Measurements from ENCODE around the gene ARMC8.

The ARMC8 gene

DNA sequence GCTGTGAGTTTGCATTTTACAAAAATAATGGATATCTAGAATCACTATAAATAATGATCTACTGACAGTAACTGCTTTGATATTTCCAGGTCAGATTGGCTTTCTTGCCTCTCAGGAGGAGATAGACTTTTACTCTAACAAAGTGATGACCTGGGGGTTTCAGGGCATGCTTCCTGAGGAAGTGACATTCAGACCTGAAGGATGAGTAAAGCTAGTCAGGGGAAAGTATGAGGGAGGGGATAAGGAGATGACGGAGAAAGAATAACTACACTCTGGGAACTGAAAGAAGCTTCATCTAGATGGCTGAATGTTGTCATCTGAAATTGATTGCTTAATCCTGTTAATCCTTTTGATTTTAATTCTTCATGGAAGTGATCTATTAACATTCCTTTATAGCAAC lies 32.2 kb downstream of the ARMC8 start:
- no peak overlapping the region for H3K9ac ChIP-seq (ENCODE audit: low read depth in 1 of 2, low read length in 2 of 2)
- H3K9me3 ChIP-seq (ENCODE audit: control insufficient read depth in 1 of 2, low read length in 2 of 2), result no peaks in the 10 kb centered on the region
- peaks cover 10% of the 10 kb centered on the region in 2 donors for H3K36me3 ChIP-seq (ENCODE audit: control insufficient read depth in 1 of 2, insufficient read depth in 2 of 2, low read length in 2 of 2)
- no peak overlapping the region for H3K27ac ChIP-seq (ENCODE audit: low read depth, low read length)
- no peaks in the 10 kb centered on the region for H3K27me3 ChIP-seq (ENCODE audit: control insufficient read depth in 1 of 2, insufficient read depth in 2 of 2, low read length in 2 of 2)
- H3K4me3 ChIP-seq (ENCODE audit: low read depth in 1 of 2, low read length in 2 of 2), result no peak overlapping the region
- peaks cover 0 to 5% of the 10 kb centered on the region in 2 donors for H3K4me1 ChIP-seq (ENCODE audit: control insufficient read depth in 1 of 2, insufficient read depth in 2 of 2, low read length in 2 of 2)

DNA sequence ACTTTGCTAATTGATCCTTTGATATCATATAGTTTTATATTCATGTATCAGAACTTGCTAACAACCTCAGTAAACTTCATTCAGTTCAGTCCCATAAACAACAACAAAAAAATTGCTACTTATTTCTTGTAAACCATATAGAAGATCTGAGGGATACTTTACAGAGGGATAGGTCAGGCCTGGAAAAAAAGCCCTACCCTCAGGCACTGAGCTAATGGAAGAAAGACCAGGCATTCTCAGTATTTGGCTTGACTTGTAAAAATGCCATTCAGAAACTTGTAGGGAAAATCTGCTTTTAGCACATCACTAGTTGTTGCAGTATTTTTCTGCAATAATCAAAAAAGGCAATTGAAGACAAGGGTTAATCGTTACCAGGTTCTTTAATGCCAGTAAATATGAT lies 33.1 kb downstream of the ARMC8 start:
- Histone ChIP-seq H3K27ac (ENCODE audit: low read depth, low read length) (no peak overlapping the region), H3K36me3 (ENCODE audit: control insufficient read depth in 1 of 2, insufficient read depth in 2 of 2, low read length in 2 of 2) (peaks cover 10 to 19% of the 10 kb centered on the region in 2 donors), H3K4me3 (ENCODE audit: low read depth in 1 of 2, low read length in 2 of 2) (no peak overlapping the region), H3K27me3 (ENCODE audit: control insufficient read depth in 1 of 2, insufficient read depth in 2 of 2, low read length in 2 of 2) (no peaks in the 10 kb centered on the region), H3K4me1 (ENCODE audit: control insufficient read depth in 1 of 2, insufficient read depth in 2 of 2, low read length in 2 of 2) (peaks cover 0 to 5% of the 10 kb centered on the region in 2 donors), H3K9ac (ENCODE audit: low read depth in 1 of 2, low read length in 2 of 2) (no peak overlapping the region), H3K9me3 (ENCODE audit: control insufficient read depth in 1 of 2, low read length in 2 of 2) (no peaks in the 10 kb centered on the region)

DNA sequence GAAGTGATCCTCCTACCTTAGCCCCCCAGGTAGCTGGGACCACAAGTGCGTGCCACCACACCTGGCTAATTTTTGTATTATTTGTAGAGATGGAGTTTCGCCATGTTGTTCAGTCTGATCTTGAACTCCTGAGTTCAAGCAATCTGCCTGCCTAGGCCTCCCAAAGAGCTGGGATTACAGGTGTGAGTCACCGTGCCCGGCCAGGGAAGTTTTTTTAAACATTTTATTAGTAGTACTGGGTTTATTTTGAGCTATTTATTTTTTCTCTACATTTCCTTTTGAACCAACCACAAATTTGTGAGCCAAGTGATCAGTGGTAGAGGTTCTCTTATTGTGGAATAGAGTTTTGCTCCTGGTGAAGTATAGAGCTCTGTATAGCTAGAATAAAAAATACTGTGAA lies 33.7 kb downstream of the ARMC8 start:
- Histone ChIP-seq H3K9ac (ENCODE audit: low read depth in 1 of 2, low read length in 2 of 2) (no peak overlapping the region), H3K9me3 (ENCODE audit: control insufficient read depth in 1 of 2, low read length in 2 of 2) (no peaks in the 10 kb centered on the region), H3K36me3 (ENCODE audit: control insufficient read depth in 1 of 2, insufficient read depth in 2 of 2, low read length in 2 of 2) (peaks cover 13 to 24% of the 10 kb centered on the region in 2 donors), H3K27me3 (ENCODE audit: control insufficient read depth in 1 of 2, insufficient read depth in 2 of 2, low read length in 2 of 2) (no peaks in the 10 kb centered on the region), H3K4me3 (ENCODE audit: low read depth in 1 of 2, low read length in 2 of 2) (no peak overlapping the region), H3K4me1 (ENCODE audit: control insufficient read depth in 1 of 2, insufficient read depth in 2 of 2, low read length in 2 of 2) (peaks cover 0 to 5% of the 10 kb centered on the region in 2 donors), H3K27ac (ENCODE audit: low read depth, low read length) (no peak overlapping the region)

DNA sequence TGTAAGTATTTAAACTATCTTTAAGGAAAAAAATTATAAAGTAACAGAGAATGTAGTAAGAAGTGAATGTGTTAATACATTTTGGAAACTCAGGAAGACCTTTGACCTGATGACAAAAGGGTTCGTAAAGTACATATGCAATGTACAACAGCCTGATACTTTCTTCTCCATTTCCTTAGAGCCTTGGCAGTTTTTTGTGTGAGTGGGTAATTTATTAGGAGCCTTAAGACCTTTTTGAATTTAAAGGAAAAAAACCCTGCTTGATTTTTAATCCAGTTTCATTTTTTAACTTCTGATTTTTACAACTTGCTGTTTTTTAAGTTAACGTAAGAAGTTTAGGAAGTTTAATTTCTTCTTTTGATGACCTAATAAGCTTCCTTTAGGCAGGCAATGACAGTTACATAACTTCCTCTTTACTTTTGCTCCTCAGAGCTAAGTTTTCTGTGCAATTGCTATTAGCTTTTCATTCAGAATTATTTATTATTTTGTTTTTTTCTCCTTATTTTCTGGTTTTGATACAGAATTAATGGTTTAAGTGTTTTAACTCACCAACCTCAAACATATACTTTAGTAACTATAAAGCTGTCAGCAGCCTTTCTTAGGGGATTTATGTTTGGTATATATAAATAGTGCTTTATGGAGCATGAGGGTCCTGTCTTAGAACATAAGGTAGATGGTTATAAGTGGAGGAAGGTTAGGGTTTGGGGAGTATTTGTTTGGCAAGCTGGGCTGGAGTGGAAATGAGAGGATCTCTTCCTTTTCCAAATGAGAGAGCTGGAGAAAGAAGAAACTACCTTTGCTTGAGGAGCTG lies 35.2 kb downstream of the ARMC8 start:
- Histone ChIP-seq H3K4me3 (ENCODE audit: low read depth in 1 of 2, low read length in 2 of 2) (no peak overlapping the region), H3K36me3 (ENCODE audit: control insufficient read depth in 1 of 2, insufficient read depth in 2 of 2, low read length in 2 of 2) (peaks cover 16 to 38% of the 10 kb centered on the region in 2 donors), H3K9ac (ENCODE audit: low read depth in 1 of 2, low read length in 2 of 2) (no peak overlapping the region), H3K9me3 (ENCODE audit: control insufficient read depth in 1 of 2, low read length in 2 of 2) (no peaks in the 10 kb centered on the region), H3K27me3 (ENCODE audit: control insufficient read depth in 1 of 2, insufficient read depth in 2 of 2, low read length in 2 of 2) (no peaks in the 10 kb centered on the region), H3K27ac (ENCODE audit: low read depth, low read length) (no peak overlapping the region), H3K4me1 (ENCODE audit: control insufficient read depth in 1 of 2, insufficient read depth in 2 of 2, low read length in 2 of 2) (peaks cover 0 to 5% of the 10 kb centered on the region in 2 donors)

DNA sequence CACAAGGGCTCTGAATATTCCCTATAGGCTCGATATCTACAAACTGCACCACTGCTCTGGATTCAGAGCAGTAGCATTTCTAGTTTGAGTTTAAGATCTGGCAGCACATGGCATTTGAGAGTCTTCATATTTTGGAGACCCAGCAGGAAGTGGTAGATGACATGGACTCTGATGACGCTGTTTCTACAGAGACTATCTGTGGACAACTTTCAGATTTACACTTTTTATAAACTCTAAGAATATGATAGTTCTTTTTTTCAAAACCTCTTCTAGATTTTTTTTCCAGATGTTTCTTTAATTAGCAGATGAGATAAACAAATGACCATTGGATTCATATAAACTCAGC lies 35.8 kb downstream of the ARMC8 start:
- Histone ChIP-seq H3K36me3 (ENCODE audit: control insufficient read depth in 1 of 2, insufficient read depth in 2 of 2, low read length in 2 of 2) (peaks cover 13 to 39% of the 10 kb centered on the region in 2 donors), H3K4me3 (ENCODE audit: low read depth in 1 of 2, low read length in 2 of 2) (no peak overlapping the region), H3K27me3 (ENCODE audit: control insufficient read depth in 1 of 2, insufficient read depth in 2 of 2, low read length in 2 of 2) (no peaks in the 10 kb centered on the region), H3K9ac (ENCODE audit: low read depth in 1 of 2, low read length in 2 of 2) (no peak overlapping the region), H3K27ac (ENCODE audit: low read depth, low read length) (no peak overlapping the region), H3K9me3 (ENCODE audit: control insufficient read depth in 1 of 2, low read length in 2 of 2) (no peaks in the 10 kb centered on the region), H3K4me1 (ENCODE audit: control insufficient read depth in 1 of 2, insufficient read depth in 2 of 2, low read length in 2 of 2) (no peaks in the 10 kb centered on the region)

DNA sequence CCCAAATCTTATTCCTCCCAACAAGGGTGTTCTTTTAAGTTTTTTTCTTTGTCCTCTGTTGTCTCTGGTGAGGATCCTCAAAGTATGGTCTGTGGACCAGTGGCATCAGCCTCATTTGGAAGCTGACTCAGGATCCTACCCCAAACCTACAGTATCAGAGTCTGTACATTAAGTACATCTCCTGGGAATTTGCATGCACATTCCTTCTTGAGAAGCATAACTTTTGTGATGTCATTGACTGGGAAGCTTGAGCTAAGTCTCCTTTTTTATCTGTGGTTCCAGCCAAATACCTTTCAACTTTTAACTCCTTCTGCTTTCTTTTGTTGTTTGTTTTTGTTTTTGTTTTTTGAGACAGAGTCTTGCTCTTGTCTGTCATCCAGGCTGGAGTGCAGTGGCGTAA lies 40.5 kb downstream of the ARMC8 start:
- no peaks in the 10 kb centered on the region for H3K4me1 ChIP-seq (ENCODE audit: control insufficient read depth in 1 of 2, insufficient read depth in 2 of 2, low read length in 2 of 2)
- no peaks in the 10 kb centered on the region for H3K9me3 ChIP-seq (ENCODE audit: control insufficient read depth in 1 of 2, low read length in 2 of 2)
- H3K4me3 ChIP-seq (ENCODE audit: low read depth in 1 of 2, low read length in 2 of 2), result no peak overlapping the region
- H3K36me3 ChIP-seq (ENCODE audit: control insufficient read depth in 1 of 2, insufficient read depth in 2 of 2, low read length in 2 of 2), result peaks cover 12 to 72% of the 10 kb centered on the region in 2 donors
- no peaks in the 10 kb centered on the region for H3K27me3 ChIP-seq (ENCODE audit: control insufficient read depth in 1 of 2, insufficient read depth in 2 of 2, low read length in 2 of 2)
- no peak overlapping the region for H3K9ac ChIP-seq (ENCODE audit: low read depth in 1 of 2, low read length in 2 of 2)
- H3K27ac ChIP-seq (ENCODE audit: low read depth, low read length), result no peak overlapping the region

DNA sequence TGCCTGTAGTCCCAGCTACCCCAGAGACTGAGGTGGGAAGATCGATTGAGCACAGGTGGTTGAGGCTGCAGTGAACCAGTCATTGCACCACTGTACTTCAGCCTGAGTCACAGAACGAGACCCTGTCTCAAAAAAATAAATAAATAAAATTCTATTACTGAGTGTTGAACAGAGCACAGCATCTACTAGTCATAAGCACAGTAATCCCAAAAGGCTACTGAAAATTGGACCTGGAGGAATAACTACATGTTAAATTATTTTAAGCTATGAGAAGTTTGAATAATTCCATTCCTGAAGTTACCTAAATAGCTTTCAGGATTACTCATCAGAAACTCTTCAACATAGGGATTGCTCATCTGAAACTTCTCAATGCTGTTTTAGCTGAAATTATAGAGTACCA lies 43.4 kb downstream of the ARMC8 start:
- H3K9me3 ChIP-seq (ENCODE audit: control insufficient read depth in 1 of 2, low read length in 2 of 2), result no peaks in the 10 kb centered on the region
- no peak overlapping the region for H3K4me3 ChIP-seq (ENCODE audit: low read depth in 1 of 2, low read length in 2 of 2)
- H3K9ac ChIP-seq (ENCODE audit: low read depth in 1 of 2, low read length in 2 of 2), result no peak overlapping the region
- no peaks in the 10 kb centered on the region for H3K4me1 ChIP-seq (ENCODE audit: control insufficient read depth in 1 of 2, insufficient read depth in 2 of 2, low read length in 2 of 2)
- H3K27me3 ChIP-seq (ENCODE audit: control insufficient read depth in 1 of 2, insufficient read depth in 2 of 2, low read length in 2 of 2), result no peaks in the 10 kb centered on the region
- H3K27ac ChIP-seq (ENCODE audit: low read depth, low read length), result no peak overlapping the region
- peaks cover 3 to 69% of the 10 kb centered on the region in 2 donors for H3K36me3 ChIP-seq (ENCODE audit: control insufficient read depth in 1 of 2, insufficient read depth in 2 of 2, low read length in 2 of 2)

DNA sequence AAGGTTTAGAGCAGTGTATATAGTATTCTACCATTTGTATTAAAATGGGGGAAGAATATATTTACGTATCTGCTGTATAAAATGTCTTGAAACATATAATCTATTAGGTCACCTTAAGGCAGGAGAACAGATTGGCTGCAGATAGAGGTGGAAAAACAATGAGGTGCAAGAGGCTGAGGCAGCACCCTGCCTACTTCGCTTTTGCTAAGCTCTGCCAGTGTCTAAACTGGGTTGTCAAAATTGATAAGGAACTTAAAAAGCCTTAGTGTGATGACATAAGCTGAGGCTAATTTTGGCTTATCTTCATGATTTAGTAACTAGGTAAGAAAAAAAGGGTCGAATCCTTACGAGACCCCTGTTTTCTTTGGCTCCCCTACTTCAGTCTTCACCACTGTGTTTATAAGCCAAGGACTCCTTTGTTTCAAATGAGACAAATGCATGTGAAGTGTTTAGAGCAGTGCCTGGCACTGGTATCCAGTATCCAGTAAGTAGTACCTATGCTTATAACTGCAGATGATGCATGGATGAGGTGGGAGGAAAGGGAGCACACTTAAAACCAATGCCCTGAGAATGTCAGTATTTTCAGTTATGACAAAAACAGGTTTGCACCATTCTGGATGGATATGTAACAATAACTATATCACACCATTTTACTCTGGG lies 45.7 kb downstream of the ARMC8 start:
- Histone ChIP-seq H3K27me3 (ENCODE audit: control insufficient read depth in 1 of 2, insufficient read depth in 2 of 2, low read length in 2 of 2) (no peaks in the 10 kb centered on the region), H3K36me3 (ENCODE audit: control insufficient read depth in 1 of 2, insufficient read depth in 2 of 2, low read length in 2 of 2) (peaks cover 4 to 69% of the 10 kb centered on the region in 2 donors), H3K27ac (ENCODE audit: low read depth, low read length) (no peak overlapping the region), H3K4me3 (ENCODE audit: low read depth in 1 of 2, low read length in 2 of 2) (no peak overlapping the region), H3K4me1 (ENCODE audit: control insufficient read depth in 1 of 2, insufficient read depth in 2 of 2, low read length in 2 of 2) (no peaks in the 10 kb centered on the region), H3K9me3 (ENCODE audit: control insufficient read depth in 1 of 2, low read length in 2 of 2) (no peaks in the 10 kb centered on the region), H3K9ac (ENCODE audit: low read depth in 1 of 2, low read length in 2 of 2) (no peak overlapping the region)

DNA sequence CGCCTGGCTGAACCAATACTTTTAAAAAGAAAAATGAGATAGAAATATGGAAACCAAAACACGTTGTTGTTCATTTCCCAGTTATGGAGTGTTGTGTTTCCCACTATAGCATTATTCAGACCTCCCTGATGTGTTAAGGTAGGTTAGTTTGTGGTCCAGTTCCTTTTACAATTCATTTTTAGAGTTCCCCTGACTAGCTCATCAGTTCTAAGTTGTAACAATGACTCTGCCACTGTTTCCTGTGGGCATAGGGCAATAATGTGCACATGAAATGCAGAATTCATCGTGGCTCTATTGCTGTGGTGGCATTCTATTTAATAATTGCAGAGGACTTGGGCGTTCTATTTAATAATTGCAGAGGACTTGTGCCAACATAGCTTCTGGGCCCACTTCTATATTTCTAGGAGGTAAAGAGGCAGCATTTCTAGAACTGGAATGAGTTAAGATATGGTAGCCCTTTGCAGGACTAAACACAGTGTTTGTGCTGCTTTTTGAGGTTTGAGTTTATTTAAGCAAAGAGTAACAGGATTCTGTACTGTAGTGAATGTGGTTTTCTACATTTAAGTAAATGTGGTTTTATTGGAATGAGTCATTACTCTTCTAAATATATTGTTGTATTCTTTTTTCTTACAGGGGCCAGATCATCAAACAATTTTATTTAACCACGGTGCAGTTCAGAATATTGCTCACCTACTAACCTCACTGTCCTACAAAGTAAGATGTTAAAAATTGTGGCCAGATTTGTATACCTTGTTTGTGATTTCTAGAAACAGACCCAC lies 47.5 kb downstream of the ARMC8 start:
- H3K36me3 ChIP-seq (ENCODE audit: control insufficient read depth in 1 of 2, insufficient read depth in 2 of 2, low read length in 2 of 2), result peaks cover 4 to 61% of the 10 kb centered on the region in 2 donors
- no peaks in the 10 kb centered on the region for H3K9me3 ChIP-seq (ENCODE audit: control insufficient read depth in 1 of 2, low read length in 2 of 2)
- no peak overlapping the region for H3K9ac ChIP-seq (ENCODE audit: low read depth in 1 of 2, low read length in 2 of 2)
- H3K27me3 ChIP-seq (ENCODE audit: control insufficient read depth in 1 of 2, insufficient read depth in 2 of 2, low read length in 2 of 2), result no peaks in the 10 kb centered on the region
- H3K4me1 ChIP-seq (ENCODE audit: control insufficient read depth in 1 of 2, insufficient read depth in 2 of 2, low read length in 2 of 2), result no peaks in the 10 kb centered on the region
- H3K27ac ChIP-seq (ENCODE audit: low read depth, low read length), result no peak overlapping the region
- H3K4me3 ChIP-seq (ENCODE audit: low read depth in 1 of 2, low read length in 2 of 2), result no peak overlapping the region

DNA sequence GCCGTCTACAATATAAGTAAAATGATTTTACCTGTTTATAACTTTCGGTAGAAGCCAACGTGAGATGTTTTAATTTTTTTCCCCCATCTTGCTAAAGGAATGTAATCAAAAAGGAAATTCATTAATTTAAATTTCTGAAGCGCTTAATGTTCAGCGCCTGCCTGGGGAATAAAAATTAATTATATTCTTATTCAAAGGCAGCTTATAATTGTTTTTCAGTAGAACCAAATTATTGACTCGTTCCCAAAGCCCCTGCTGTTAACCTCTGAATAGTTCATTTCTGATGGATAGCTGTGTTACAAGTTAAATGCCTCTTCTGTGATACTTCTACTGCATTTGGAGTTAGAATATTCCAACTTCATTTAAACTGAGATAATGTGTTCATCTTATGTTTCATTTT lies 51.6 kb downstream of the ARMC8 start:
- Histone ChIP-seq H3K9ac (ENCODE audit: low read depth in 1 of 2, low read length in 2 of 2) (no peak overlapping the region), H3K9me3 (ENCODE audit: control insufficient read depth in 1 of 2, low read length in 2 of 2) (no peaks in the 10 kb centered on the region), H3K36me3 (ENCODE audit: control insufficient read depth in 1 of 2, insufficient read depth in 2 of 2, low read length in 2 of 2) (peaks cover 4 to 57% of the 10 kb centered on the region in 2 donors)

More for the DNA sequence above, 51.6 kb downstream of the ARMC8 start:
- no peak overlapping the region for H3K27ac ChIP-seq (ENCODE audit: low read depth, low read length)
- H3K4me3 ChIP-seq (ENCODE audit: low read depth in 1 of 2, low read length in 2 of 2), result no peak overlapping the region
- no peaks in the 10 kb centered on the region for H3K27me3 ChIP-seq (ENCODE audit: control insufficient read depth in 1 of 2, insufficient read depth in 2 of 2, low read length in 2 of 2)
- H3K4me1 ChIP-seq (ENCODE audit: control insufficient read depth in 1 of 2, insufficient read depth in 2 of 2, low read length in 2 of 2), result no peaks in the 10 kb centered on the region
